GM18520 (cell line): ENCODE data around the gene NOP14.
"Not testable (repeated sequence)": the region's sequence is repeated elsewhere in the genome, so short reads cannot be mapped to it uniquely, and the experiment has no call there.

Experiments used
- ATAC-seq: cut with Tn5 transposase; IDR thresholded peaks from one replicate; pipeline ENCODE4 v1.9.1; 2021; ENCODE audit not compliant: unreplicated experiment

The NOP14 gene

DNA sequence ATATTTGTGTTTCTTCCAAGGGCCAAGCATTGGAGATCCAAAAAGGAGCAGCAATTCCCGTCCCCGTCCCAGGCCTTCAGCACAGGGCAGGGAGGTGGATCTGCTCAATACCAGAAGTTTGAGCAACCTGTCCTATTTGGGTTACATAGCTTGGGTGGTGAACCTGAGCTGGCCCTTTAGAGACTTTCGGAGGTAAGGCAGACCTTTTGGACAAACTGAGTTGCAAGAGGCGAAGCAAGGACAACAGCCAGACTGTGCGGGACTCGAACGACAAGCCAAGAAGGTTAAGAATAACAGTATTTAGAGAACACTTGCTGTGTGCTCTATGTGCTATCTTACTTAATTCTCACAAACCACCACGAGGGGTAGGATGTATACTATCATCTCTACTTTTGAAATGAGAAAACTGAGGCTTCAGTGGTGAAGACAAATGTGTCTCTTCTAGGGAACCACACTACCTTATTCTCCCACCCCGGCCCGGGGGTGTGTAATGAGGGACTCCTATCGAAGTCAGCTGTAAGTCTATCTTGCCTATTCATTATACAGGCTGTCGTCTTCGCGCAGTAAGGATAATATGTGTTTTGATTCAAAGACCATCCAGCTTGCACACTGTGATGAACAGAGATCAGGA, 1.3 kb downstream of the NOP14 start:
- ATAC-seq = no peak

DNA sequence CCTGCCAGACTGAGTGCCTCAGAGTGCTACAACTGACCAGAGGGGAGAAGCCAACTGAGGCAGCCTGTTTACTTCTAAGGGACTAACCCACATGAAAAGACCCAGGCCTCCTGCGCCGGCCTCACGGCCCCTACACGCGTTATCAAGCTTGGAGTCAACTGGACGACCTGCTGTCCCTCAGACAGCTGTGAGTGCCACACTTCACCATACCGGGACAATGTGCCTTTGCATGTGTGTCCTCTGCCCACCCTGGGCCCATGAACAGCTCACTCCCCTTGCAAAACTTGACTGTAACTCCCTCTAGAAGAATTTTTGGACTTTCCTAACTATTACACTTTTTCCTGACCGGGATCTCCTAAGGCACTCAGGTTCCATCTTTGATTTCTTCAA, 1.8 kb downstream of the NOP14 start:
- no peak for ATAC-seq

DNA sequence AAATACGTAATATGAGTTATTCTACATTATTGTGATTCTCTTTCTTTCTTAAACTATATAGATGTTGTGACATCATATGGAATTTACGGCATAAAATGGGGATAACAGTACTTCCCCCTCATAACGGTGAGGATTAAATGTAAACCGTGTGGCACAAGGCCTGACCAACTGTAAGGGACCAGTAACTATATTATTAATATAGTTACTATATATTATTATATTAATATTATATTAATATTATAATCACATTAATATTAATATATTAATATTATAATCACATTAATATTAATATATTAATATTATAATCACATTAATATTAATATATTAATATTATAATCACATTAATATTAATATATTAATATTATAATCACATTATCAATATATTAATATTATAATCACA, 2.8 kb downstream of the NOP14 start:
- ATAC-seq = not testable (repeated sequence)

DNA sequence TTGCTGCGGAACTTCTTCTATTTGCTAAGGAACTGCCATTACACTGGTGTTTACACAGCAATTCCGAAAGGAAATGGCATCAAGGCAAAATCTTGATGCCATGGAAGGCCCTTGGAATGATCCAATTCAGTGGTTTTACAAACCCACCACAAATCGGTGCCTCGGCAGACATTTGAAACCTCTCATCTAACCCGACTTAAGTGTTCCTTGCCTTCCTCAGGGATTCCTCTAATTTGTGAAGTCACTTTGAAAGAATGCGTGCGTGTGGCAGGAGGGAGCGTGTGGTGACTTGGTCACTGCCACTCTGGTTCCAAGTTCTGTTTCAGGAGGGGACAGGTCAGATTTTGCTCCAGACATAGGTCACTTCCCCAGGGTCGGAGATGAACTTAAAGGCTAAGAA, 4.8 kb downstream of the NOP14 start:
- no peak for ATAC-seq

DNA sequence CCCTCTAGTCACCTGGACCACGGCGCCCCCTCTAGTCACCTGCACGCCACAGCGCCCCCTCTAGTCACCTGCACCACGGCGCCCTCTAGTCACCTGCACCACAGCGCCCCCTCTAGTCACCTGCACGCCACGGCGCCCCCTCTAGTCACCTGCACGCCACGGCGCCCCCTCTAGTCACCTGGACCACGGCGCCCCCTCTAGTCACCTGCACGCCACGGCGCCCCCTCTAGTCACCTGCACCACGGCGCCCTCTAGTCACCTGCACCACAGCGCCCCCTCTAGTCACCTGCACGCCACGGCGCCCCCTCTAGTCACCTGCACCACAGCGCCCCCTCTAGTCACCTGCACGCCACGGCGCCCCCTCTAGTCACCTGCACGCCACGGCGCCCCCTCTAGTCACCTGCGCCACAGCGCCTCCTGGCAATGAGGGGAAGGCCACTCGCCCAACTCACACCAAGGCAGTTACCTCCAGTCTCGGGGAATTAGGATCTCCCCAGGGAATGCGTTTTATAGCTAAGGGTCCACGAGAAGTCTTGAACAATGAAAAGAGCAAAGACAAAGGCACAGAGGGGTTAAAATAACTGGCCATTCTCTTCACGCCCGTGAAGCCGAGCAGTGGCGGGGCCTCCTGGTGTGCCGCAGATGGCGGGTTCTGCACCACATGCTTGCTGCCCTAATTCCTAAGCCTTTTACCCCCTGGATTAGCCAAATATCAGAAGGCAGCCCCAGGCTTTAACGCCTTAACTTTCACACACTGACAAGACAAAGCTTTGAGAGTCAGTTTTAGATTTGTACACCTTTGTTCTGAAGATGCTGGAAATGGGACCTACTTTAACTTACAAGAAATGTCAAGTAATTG, 7.8 kb downstream of the NOP14 start:
- ATAC-seq = not testable (repeated sequence)

DNA sequence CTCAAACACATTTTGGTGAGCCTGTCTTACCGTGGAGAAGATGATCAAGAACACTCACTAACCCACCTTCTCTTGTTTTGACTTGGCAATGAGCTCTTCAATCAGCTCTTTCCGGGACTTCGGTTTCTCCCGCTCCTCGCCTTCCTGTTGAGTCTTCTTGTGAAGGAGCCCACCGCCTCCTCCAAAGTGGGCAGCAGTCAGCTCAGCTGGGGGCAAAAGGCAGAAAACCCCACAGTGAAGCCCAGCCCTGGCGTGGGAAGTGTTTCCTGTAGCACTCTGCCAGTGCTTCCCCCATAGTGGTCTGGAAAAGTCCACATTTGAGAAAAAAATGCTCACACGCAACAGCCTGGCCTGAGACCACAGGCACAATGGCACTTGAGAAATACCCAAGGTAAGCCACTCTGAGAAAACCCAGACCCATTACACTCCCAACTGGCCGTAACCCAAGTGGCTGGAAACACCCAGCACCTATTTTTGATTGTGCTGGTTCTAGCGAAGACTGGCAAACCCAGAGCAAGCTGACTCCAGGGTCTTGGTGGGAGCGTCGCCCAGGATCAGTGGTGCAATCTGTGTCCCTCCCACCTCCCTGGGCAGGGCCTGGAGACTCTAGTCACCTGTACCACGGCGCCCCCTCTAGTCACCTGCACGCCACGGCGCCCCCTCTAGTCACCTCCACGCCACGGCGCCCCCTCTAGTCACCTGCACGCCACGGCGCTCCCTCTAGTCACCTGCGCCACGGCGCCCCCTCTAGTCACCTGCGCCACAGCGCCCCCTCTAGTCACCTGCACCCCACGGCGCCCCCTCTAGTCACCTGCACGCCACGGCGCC, 8.6 kb downstream of the NOP14 start:
- ATAC-seq = peak; percentile 37

DNA sequence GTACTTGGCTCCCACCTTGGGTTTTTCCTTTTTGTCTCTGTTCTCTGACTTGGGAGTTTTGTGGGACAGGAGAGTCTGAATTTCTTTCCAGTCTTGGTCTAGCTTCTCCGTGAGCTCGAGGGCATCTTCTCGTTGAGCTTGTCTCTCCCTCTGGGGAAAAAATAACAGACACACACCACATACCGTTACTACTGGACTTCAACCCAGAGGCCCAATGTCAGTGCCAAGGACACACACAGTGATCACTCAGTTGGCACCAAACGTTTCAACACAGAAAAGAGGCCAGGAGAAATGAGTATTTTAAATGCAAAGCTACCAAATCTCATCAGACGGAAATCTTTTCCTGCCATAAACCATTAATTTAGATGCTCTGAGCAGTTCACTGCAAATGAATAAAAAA, 9.7 kb downstream of the NOP14 start:
- no peak for ATAC-seq

DNA sequence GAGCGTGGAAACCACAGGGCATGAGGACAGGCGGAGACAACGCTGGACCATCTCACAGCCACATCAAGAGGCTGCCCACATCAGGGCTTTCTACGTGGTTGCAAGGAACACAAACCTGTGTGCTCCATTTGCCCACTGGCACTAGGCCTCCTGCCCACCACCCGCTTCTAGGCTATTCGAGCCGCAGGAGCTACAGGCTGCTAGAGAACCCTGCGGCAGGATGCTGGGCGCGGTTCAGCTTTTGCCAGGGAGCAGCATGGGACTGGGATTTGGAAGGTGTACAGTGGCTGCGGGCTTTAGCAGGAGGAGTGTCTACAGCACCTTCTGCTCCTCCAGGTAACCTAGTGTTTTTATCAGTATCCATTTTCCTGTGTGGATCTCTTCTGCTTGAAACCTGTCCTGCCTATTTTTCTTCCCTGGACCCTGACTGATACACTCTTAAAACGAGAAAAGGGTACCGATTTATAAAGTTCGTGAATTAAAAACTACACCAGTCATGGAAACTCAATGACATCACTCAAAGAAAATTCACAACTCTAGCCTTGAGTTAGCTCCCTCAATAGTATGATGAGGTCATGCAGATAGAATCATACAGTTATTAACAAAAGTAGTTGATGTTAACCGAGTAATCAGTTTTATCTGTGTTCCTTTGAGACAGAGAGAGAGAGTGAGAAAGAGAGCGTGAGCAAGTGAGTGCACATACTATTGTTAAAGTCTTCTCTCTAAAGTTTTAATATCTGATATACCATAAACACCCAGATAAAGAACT, 12.8 kb downstream of the NOP14 start:
- ATAC-seq = no peak

DNA sequence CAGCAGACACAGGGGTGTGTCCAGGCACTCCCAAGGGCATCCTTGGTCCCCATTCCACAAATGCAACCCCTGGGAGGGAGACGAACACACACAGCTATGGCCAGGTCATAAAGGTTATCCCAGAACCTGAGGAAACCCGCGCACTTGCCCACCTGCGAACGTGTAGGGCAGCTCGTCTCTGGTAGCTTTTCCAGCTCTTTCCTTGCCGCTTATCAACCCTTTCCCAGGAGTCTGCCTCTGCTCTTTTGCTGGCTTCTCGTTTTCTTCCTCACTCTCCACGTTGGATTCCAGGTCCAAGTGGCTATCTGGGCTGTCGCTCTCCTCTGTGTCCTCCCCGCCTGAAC, 13.5 kb downstream of the NOP14 start:
- ATAC-seq = no peak

DNA sequence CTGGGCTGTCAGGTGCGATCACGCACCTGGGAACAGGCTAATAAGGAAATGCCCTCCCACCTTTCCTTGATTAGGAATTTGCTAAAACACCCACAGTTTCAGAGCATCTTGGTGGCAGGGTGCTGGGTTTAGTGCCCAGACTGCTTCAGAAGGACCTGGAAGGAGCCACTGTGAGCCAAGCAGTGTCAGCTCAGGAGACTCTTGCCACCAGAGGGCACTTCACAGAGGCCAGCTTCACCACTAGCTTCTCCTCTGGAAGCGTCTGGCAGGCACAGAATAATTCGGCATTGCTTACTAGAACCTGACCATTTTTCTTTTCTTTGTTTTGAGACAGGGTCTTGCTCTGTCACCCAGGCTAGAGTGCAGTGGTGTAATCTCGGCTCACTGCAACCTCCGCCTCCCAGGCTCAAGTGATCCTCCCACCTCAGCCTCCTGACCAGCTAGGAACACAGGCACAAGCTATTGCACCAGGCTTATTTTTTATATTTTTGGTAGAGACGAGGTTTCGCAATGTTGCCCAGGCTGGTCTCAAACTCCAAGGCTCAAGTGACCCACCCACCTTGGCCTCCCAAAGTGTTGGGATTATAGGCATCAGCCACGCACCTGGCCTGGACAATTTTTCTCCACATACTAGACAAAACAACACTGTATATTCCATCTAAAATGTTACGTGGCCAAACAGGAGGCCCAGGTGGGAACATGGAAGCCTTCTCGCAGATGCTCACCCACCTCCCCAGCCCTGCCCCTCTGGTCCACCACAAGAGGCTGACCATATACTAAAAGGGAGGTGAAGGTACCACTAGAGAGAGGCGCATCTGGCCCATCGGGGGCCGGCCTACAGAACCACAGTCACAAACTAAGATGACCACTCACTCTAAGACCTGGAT, 14.1 kb downstream of the NOP14 start:
- ATAC-seq = no peak

DNA sequence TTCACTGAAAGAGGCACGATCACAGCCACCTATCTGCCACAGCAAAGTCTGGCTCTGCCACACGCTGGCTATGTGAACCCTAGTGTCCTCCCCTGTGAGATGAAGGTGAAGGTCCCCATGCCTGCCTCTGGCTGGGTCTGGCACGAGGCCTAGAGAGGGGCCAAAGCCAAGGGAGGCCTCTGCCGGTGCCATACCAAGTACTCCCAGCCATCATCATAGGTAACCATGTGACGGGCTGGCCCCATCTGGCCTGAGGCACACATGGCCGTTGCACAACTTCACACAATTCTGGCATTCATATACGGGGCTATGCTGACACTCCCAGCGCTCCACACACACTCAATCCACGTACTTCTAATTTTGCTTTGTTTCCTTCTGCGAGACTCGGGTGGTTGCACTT, 15.3 kb downstream of the NOP14 start:
- no peak for ATAC-seq

DNA sequence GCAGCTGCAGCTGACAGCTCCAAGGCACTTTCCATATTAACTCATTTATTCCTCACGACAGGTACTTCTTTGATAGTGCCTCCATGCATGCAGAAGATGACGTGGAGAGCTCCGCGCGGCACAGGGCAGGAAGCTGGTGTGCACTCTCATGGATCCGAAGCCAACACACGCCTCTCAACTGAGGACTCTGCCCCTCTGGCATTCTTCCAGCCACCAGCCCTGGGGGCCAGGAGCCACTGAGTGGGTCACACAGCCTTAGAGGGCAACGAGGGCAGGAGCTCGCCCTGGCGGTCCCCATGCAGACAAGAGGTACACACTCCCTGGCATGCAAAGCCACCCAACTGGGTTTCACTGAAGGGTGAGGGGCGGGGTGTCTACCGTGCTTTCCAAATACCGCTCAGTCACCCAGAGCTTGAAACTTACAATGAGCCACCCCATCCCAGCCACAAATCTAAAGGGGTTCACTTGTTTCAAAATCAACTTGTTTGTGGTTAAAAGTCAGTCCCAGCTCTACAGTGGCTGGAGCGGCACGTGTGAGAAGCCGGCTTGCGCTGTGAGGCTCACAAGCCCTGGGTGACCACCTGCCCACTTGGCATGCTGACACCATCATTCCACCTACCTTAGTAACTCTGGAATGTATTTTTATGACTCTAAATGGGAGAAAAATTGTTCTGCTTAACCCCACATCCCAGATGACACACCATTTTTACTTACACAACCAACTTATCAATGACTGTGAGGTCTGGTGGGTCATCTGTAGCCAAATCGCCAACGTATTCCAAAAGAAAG, 16.2 kb downstream of the NOP14 start:
- no peak for ATAC-seq

DNA sequence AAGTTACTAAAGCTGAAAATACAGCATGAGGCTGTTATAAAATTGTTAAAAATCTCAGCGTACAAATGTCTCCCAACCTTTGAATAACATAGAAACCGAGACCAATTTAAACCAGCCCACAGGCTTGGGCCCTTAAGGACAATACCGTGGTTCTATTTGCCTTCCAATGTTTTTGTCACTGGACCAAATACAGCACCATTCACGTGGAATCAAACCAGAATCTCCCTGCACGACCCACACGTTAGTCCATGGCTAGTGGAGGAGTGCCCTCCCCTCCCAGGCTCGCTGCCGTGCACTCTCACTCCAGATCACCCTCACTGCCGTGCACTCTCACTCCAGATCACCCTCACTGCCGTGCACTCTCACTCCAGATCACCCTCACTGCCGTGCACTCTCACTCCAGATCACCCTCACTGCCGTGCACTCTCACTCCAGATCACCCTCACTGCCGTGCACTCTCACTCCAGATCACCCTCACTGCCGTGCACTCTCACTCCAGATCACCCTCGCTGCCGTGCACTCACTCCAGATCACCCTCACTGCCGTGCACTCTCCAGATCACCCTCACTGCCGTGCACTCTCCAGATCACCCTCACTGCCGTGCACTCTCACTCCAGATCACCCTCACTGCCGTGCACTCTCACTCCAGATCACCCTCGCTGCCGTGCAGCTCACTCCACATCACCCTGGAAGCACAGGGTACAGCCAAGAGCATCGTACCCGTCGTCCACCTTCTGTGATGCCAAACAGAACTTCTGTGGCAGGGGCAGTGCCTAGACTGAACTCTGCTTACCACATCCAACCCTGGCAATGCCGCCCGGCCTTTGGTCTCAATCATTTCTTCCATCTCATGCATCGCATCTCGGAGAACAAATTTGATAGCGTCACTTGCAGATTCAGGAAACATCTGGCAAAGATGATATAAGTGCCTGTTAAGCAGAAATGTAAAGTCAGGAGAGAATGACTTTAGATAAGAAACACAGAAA, 17.3 kb downstream of the NOP14 start:
- ATAC-seq = not testable (repeated sequence)

DNA sequence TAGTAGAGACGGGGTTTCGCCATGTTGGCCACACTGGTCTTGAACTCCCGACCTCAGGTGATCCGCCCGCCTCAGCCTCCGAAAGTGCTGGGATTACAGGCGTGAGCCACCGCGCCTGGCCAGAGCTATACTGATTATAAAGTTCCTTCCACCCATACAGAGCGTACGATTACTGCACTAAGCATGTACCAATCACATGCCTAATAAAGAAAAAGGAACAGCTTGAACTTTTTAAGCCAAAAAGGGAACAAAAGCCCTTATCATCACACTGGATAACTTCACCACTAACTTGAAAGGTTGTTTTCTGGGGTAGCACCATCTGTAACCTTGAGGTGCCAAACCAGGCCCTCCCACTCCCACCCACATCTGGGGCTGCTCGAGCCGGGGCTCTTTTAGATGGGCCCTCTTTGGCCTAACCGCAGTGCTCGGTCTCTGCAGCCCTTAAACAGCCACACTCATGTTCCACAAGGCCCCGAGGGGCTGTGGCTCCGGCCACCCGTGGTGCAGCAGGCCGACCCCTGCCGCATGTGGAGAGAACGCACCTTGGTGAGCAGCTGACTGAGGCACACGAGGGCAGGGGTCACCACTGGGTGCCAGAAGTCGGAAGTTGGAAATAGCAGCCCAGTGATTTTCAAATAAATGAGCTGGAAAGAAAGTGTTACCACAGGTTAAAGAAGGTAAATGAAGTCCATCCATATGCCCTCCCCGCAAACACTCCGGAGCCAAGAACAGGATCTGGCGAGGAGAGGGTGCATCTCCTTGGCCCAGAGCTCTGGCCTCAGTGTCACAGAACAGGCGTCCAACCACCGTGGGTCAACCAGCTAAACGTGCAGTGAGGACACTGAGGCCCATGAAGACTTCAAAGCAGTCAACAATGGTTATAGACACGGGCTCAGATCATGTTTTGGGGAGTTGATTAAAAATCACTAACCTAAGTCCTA, 18.4 kb downstream of the NOP14 start:
- ATAC-seq = no peak

DNA sequence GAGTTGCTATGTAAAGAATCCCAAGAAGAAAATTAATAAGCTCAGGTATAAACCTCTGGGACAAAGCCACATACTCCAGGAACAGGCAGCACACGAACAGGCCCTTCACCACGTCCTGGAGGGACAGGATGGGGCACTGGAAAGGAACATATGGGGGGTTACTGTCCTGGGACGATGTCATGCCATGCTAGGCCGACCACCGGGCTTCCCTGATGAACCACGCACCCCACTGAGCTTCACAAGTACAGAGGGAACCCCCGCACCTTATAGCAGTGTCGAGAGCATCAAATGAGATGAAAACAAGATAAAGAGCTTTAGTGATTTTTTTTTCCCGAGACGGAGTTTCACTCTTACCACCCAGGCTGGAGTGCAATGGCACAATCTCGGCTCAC, 19.1 kb downstream of the NOP14 start:
- no peak for ATAC-seq

DNA sequence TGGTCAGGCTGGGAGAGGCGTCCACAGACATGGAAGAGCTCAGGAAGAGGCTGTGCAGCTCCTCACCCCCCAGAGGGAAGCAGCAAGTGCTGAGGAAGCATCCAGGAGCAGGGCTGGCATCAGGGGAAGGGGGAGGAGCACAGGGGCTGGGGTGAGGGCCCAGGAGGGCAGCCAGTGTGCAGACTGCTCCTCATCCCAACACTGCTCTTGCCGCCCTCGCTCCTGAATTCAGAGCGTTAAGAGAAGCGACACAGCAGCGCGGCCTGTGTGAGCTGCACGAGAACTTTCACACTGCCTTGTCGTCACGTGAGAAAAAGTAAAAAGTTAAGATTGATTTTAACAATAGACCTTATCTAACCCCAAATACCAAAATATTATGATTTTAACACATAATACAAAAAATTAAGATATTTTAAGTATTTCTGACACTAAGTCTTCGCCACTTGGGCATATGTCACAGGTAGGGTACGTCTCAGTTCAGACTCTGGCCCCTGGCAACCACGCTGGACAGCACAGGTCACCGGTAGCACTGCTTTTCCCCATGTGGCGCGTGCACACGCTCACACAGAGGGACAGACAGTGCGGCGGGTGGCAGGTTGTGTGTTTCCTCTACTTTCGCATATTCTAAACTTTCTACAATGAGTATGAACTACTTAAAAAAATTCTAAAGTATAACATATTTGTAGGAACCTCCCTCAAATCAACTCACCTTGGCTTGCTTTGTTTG, 19.7 kb downstream of the NOP14 start:
- ATAC-seq = no peak
